K562 (cell line): ENCODE results near the gene BEND6. TPM values are rescaled to one million over a fixed set of nuclear protein-coding genes. Genes with fewer than 3 reads are reported as not detected.

ENCODE experiments used
- CHD2 ChIP-seq: IDR thresholded peaks from 2 replicates; pipeline ENCODE4 v1.6.1; 2011; ENCODE audit warnings: low read depth, low read length
- ERF ChIP-seq: fragments of 450-650 bp; formaldehyde crosslinking; IDR thresholded peaks from 2 replicates; pipeline ENCODE4 v1.4.0; 2020; ENCODE audit warnings: mild to moderate bottlenecking, mixed read lengths
- OTX1 ChIP-seq: fragments of 450-650 bp; formaldehyde crosslinking; IDR thresholded peaks from 2 replicates; pipeline ENCODE4 v1.4.0; 2022; ENCODE audit warnings: mild to moderate bottlenecking
- PHB ChIP-seq: fragments of 250-450 bp; sonication (Bioruptor Pico); IDR thresholded peaks from 2 replicates; pipeline ENCODE4 v1.5.0; 2021
- RAD21 ChIP-seq, 2 experiments: fragments of 250-450 bp in 1 of 2; fragments of 450-650 bp in 1 of 2; sonication (Bioruptor Pico) in 1 of 2; formaldehyde crosslinking in 1 of 2; IDR thresholded peaks in 1 of 2; conservative IDR thresholded peaks in 1 of 2; 2 replicates each; pipeline versions ENCODE4 v1.4.0 to v1.8.0; 2020 to 2022; ENCODE audit warnings: mild to moderate bottlenecking in 2 of 2, moderate library complexity in 1 of 2
- TAF7 ChIP-seq: fragments of 450-650 bp; IDR thresholded peaks from 2 replicates; pipeline ENCODE4 v1.6.1; 2016; ENCODE audit warnings: missing genetic modification characterization, missing compliant biosample characterization
- TAL1 ChIP-seq: fragments of 450-650 bp; IDR thresholded peaks from 2 replicates; pipeline ENCODE4 v1.6.1; 2016; ENCODE audit warnings: mild to moderate bottlenecking
- TCF15 ChIP-seq: fragments of 250-450 bp; sonication (Bioruptor Pico); IDR thresholded peaks from 2 replicates; pipeline ENCODE4 v1.8.0; 2022; ENCODE audit warnings: moderate library complexity, mild to moderate bottlenecking, inconsistent platforms
- TCF7L2 ChIP-seq: fragments of 150-350 bp; IDR thresholded peaks from 2 replicates; pipeline ENCODE4 v1.6.1; 2016; ENCODE audit warnings: low read depth, mild to moderate bottlenecking, low read length, moderate library complexity
- ZBTB40 ChIP-seq, 2 experiments: fragments of 450-650 bp in 1 of 2; sonication (generic) in 1 of 2; formaldehyde crosslinking in 1 of 2; IDR thresholded peaks; 2 replicates each; pipeline versions ENCODE4 v1.7.1 to v1.9.0; 2016 to 2022; ENCODE audit warnings: inconsistent platforms in 1 of 2, mild to moderate bottlenecking in 1 of 2, missing genetic modification reagents in 1 of 2
- ZNF609 ChIP-seq: sonication (generic); formaldehyde crosslinking; IDR thresholded peaks from 2 replicates; pipeline ENCODE4 v1.8.1; 2023; ENCODE audit warnings: missing genetic modification reagents, mild to moderate bottlenecking, borderline replicate concordance
- polyA plus RNA-seq, 8 experiments: library from polyadenylated mRNA; depleted of rRNA in 4 of 8; stranded (reverse) in 5 of 8; unstranded in 3 of 8; fragments of >200 nt; fragmentation: Nextera tagmentation in 2 of 8; fragmentation: Illumina TruSeq in 1 of 8; extraction: Ambion mirVana in 2 of 8; extraction: Trizol in 1 of 8; gene quantifications; 2 replicates each; pipeline versions ENCODE4 v1.2.1 to v1.2.3, GENCODE V29; 2011 to 2014; ENCODE audit warnings: inconsistent platforms in 1 of 8, missing spikeins in 1 of 8
- total RNA-seq, 7 experiments: library from RNA; depleted of rRNA in 6 of 7; stranded (reverse); fragments of >200 nt in 6 of 7; fragmentation: Illumina TruSeq in 2 of 7; extraction: Trizol in 2 of 7; gene quantifications; 2 replicates each; pipeline versions ENCODE4 v1.2.1 to v1.2.3, GENCODE V29; 2011 to 2021; ENCODE audit warnings: low replicate concordance in 1 of 7

The BEND6 gene
- total and polyA plus RNA-seq, 9 of the 15 experiments (the other 6 are each of a cell fraction or from before 2014, with no cell fraction given), result 0.37 to 4.0 (median 1.1) TPM

- TF ChIP-seq ZNF609 (CRISPR knock-in tag) (no peak), TCF15 (CRISPR knock-in tag) (0 out of 2 replicates have a peak, but pooled peaks have one; percentile 41), TAL1 (no peak), CHD2 (no peak), ZBTB40 (IDR thresholded peaks at IDR 0.05) (no peak), ZBTB40 (CRISPR knock-in tag; IDR thresholded peaks at IDR 0.05) (no peak), PHB (no peak), TCF7L2 (no peak), OTX1 (CRISPR knock-in tag) (no peak), RAD21 (CRISPR knock-in tag; conservative IDR thresholded peaks at IDR 0.05 in 1 of 2, IDR thresholded peaks at IDR 0.05 in 1 of 2) (peak; percentile 80 to 82), TAF7 (tag) (no peak), ERF (CRISPR knock-in tag) (no peak)
Observed at GRCh38 chr6:56955171-56956155, 556 bp downstream of the BEND6 start (continued).
